Activated CD4-positive, alpha-beta T cell treated with anti-CD3 and anti-CD28 coated beads, Interleukin-2, amount 10 ng/mL, durations not matched to agents 24 days and 14 days (primary cell): Measurements from ENCODE around the gene SALL3. TPM values are rescaled to one million over a fixed set of nuclear protein-coding genes. Genes with fewer than 3 reads are reported as not detected.

Experiments used
- DNase-seq: peaks from one replicate; pipeline ENCODE4 v3.0.0; 2022
- H3K27ac Mint-ChIP-seq: one replicate; pipeline ENCODE4 v1.8.0; 2022; ENCODE audit warnings: mild to moderate bottlenecking, mixed read lengths
- H3K27me3 Mint-ChIP-seq: one replicate; pipeline ENCODE4 v1.8.0; 2022; ENCODE audit warnings: mixed read lengths
- H3K36me3 Mint-ChIP-seq: one replicate; pipeline ENCODE4 v1.8.0; 2022; ENCODE audit warnings: low read depth, mild to moderate bottlenecking, mixed read lengths
- H3K4me1 Mint-ChIP-seq: one replicate; pipeline ENCODE4 v1.8.0; 2021; ENCODE audit warnings: mixed read lengths
- H3K4me3 Mint-ChIP-seq: one replicate; pipeline ENCODE4 v1.8.0; 2022; ENCODE audit warnings: mild to moderate bottlenecking, moderate library complexity, mixed read lengths
- H3K9me3 Mint-ChIP-seq: one replicate; pipeline ENCODE4 v1.8.0; 2021; ENCODE audit warnings: mixed read lengths
- intact Hi-C: fragments of 100-400 bp; cut with micrococcal nuclease; formaldehyde crosslinking; loops from one replicate; pipeline ENCODE4 v1.15.1; 2023
- total RNA-seq: library from RNA; stranded (reverse); gene quantifications from 2 replicates; pipeline ENCODE4 v1.2.3, GENCODE V29; 2022

SALL3 gene
- total RNA-seq, 1 donor from 2014 or later: not detected

DNA sequence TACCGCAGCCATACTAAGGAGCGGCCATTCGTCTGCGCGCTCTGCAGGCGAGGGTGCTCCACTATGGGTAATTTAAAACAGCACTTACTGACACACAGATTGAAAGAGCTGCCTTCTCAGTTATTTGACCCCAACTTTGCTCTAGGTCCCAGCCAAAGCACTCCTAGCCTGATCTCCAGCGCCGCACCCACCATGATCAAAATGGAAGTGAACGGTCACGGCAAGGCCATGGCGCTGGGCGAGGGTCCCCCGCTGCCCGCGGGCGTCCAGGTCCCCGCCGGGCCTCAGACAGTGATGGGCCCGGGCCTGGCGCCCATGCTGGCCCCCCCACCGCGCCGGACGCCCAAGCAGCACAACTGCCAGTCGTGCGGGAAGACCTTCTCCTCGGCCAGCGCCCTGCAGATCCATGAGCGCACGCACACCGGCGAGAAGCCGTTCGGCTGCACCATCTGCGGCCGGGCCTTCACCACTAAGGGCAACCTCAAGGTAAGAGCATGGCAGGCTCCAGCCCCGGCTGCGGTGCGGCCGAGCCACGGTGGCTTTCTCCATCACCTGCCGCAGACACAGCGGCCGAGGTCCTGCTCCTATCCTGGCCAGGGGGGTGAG is 15.5 kb downstream of the SALL3 start:
- intact Hi-C loops: no loop called here
- Mint-ChIP-seq H3K9me3 (no peaks in the 10 kb centered on the region), H3K4me3 (no peak overlapping the region), H3K27ac (no peak overlapping the region), H3K27me3 (peaks cover 11% of the 10 kb centered on the region), H3K4me1 (no peaks in the 10 kb centered on the region), H3K36me3 (no peaks in the 10 kb centered on the region)
- no peak for DNase-seq

DNA sequence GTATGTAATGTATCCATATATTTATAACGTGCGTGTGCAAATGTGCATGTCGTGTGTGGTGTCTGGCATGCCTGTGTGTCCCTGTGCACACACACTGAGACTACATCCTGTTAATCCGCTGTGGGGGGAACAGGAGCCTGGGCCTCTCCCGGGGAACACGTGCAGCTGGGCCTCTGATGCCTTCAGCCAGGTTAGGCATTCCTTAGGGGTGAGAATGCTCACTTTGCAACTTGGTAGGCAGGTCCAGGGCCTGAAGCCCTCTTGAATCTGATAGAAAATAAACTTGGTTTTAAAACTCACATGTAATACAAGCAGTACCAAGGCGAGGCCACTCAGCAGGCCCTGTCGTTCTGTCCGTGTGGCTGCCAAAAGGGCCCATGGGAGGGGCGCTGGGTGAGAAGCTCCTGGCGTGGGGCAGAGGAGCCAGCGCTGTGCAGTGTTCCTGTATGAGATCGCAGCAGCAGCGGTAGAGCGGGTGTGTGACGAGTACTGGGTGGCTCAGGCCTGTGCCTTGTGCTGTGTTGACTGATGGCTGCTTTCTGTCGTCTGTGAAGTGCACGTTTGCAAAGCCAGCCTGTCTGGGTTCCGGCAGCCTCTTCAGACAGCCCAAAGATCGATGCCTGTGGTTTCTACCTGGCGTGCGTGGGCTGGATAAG is 16.2 kb downstream of the SALL3 start:
- Mint-ChIP-seq H3K9me3 (no peaks in the 10 kb centered on the region), H3K36me3 (no peaks in the 10 kb centered on the region), H3K27ac (no peak overlapping the region), H3K4me3 (no peak overlapping the region), H3K27me3 (peaks cover 5% of the 10 kb centered on the region), H3K4me1 (no peaks in the 10 kb centered on the region)
- DNase-seq: no peak
- intact Hi-C loops: no loop called here

- Mint-ChIP-seq H3K4me1 (no peaks in the 10 kb centered on the region), H3K4me3 (no peak overlapping the region), H3K27me3 (peaks cover 7% of the 10 kb centered on the region), H3K36me3 (no peaks in the 10 kb centered on the region), H3K9me3 (no peaks in the 10 kb centered on the region), H3K27ac (no peak overlapping the region)
- DNase-seq: no peak
- intact Hi-C loops: no loop called here
These were observed 17.3 kb downstream of the SALL3 start for GRCh38 chr18:78996741-78997490.

DNA sequence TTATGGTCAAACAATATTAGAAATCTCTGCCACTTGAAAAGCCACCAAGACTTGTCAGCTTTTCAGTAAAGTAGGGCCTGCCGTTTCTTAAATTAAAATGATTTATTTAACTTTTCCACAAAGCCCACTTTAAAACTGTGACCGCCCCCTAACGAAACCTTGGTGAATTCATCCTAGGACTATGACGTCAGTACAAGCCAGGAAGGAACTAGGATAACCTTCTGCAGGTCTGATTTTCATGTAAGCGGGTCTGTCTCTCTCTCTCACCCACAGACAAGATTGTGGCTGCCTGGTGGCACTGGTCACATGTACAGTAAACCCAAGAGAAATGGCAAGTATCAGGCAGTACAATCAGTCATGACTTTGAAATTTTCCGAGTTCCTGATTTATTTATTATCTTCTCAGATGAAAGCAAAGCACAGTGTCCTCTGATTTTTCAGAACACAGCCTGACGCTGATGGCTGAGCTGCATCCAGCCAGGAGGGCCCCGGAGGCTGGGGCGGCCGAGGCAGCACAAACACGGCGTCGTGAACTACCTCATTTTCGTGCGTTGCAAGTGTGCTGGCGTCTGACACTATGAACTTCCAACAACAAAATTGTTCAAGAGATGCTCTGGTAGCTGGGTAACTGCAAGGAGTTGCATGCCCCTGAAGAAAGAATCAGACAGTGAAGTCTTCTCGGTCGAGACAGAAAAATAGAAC is 18.9 kb downstream of the SALL3 start:
- no peaks in the 10 kb centered on the region for H3K36me3 Mint-ChIP-seq
- peaks cover 7% of the 10 kb centered on the region for H3K27me3 Mint-ChIP-seq
- no peak overlapping the region for H3K27ac Mint-ChIP-seq
- no peak for DNase-seq
- intact Hi-C loops: no loop called here
- no peaks in the 10 kb centered on the region for H3K4me1 Mint-ChIP-seq
- no peak overlapping the region for H3K4me3 Mint-ChIP-seq
- H3K9me3 Mint-ChIP-seq: no peaks in the 10 kb centered on the region

DNA sequence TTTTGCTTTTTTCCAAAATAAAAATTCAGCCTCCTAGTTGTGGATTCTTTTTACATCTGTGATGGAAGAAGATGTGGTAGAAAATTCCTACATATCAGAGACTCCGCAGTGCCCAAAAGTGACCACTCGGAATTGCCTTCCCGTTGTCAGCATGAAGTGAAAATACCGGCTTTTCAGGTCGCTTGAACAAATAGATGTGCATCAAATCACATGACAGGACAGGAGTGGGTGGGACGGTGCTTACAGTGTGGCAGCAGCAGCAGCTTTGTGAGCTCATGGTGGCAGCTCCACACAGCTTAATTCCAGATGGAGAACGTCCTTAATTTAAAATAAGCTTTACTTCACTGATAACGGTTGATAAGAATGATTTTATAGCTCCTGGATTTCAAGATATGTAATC is 20.3 kb downstream of the SALL3 start:
- no peaks in the 10 kb centered on the region for H3K36me3 Mint-ChIP-seq
- H3K9me3 Mint-ChIP-seq: no peaks in the 10 kb centered on the region
- no peak overlapping the region for H3K27ac Mint-ChIP-seq
- DNase-seq: no peak
- H3K4me3 Mint-ChIP-seq: no peak overlapping the region
- no peaks in the 10 kb centered on the region for H3K4me1 Mint-ChIP-seq
- intact Hi-C loops: no loop called here
- peaks cover 7% of the 10 kb centered on the region for H3K27me3 Mint-ChIP-seq

GRCh38 chr18:79000997-79001396 is 21.4 kb downstream of the SALL3 start:
- H3K9me3 Mint-ChIP-seq: no peaks in the 10 kb centered on the region
- H3K27ac Mint-ChIP-seq: no peak overlapping the region
- no peaks in the 10 kb centered on the region for H3K36me3 Mint-ChIP-seq
- peaks cover 7% of the 10 kb centered on the region for H3K27me3 Mint-ChIP-seq
- no peak overlapping the region for H3K4me3 Mint-ChIP-seq
- no peaks in the 10 kb centered on the region for H3K4me1 Mint-ChIP-seq
- intact Hi-C loops: no loop called here
- no peak for DNase-seq

GRCh38 chr18:79005653-79006052 is 26.0 kb downstream of the SALL3 start:
- no peak for DNase-seq
- intact Hi-C loops: no loop called here
- no peak overlapping the region for H3K27ac Mint-ChIP-seq
- H3K9me3 Mint-ChIP-seq: no peaks in the 10 kb centered on the region
- peaks cover 2% of the 10 kb centered on the region for H3K27me3 Mint-ChIP-seq
- H3K36me3 Mint-ChIP-seq: no peaks in the 10 kb centered on the region
- no peak overlapping the region for H3K4me3 Mint-ChIP-seq
- no peaks in the 10 kb centered on the region for H3K4me1 Mint-ChIP-seq

DNA sequence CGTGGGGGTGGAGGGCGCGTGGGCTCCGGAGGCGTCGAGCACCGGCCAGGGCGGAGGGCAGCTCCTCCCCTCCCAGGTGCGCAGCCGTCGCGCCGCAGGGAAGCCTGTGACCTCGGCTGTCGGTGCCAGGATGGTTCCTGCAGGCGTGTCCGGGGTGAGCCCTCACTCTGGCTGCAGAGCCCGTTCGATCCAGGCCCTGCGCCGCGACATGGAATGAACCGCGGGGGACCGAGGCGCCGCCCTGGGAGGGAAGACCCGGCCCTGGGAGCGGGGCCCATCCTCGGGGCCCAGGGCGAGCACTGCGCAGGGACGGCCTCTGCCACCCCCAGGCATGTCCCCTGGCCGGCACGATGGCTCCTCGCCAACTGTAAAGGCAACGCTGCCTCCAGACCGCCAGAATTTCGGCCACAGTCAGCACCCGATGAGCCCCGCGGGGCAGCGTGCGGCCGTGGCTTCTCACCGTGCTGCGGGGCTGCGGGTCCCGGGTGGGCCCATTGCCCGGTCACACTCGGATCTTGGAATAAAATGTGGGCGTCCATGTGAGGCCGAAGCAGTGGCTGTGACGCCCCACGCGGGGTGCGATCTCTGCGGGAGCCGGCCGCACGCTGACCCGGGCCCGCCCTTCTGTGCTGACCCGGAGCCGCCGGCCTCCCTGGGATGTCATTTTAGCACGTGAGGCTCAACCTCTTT is 26.6 kb downstream of the SALL3 start:
- H3K27me3 Mint-ChIP-seq: no peaks in the 10 kb centered on the region
- H3K4me3 Mint-ChIP-seq: no peak overlapping the region
- no peak for DNase-seq
- no peaks in the 10 kb centered on the region for H3K4me1 Mint-ChIP-seq
- intact Hi-C loops: no loop called here
- H3K9me3 Mint-ChIP-seq: no peaks in the 10 kb centered on the region
- no peaks in the 10 kb centered on the region for H3K36me3 Mint-ChIP-seq
- no peak overlapping the region for H3K27ac Mint-ChIP-seq

DNA sequence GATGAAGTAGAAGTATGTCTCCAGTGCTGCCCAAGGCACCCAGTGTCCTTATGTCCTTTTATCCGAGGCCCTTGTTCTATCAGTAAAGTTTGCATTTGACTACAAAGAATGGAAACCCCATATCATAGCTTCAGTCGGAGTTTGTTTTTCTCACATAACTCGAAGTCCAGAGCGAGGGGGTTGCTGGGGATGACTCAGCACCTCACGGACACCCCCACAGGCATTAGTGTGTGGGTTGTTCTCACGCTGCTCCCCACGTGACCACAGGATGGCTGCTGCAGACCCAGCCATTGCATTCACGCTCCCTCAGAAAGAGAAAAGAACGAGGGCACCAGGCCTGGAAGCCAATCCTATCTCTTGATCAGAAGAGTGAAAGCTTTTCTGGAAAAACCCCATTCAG is 27.8 kb downstream of the SALL3 start:
- Mint-ChIP-seq H3K36me3 (no peaks in the 10 kb centered on the region), H3K9me3 (no peaks in the 10 kb centered on the region), H3K4me1 (no peaks in the 10 kb centered on the region), H3K27me3 (no peaks in the 10 kb centered on the region), H3K27ac (no peak overlapping the region), H3K4me3 (no peak overlapping the region)
- intact Hi-C loops: no loop called here
- DNase-seq: no peak

- intact Hi-C loops: no loop called here
- Mint-ChIP-seq H3K9me3 (no peaks in the 10 kb centered on the region), H3K4me1 (no peaks in the 10 kb centered on the region), H3K27me3 (peaks cover 6% of the 10 kb centered on the region), H3K27ac (no peak overlapping the region), H3K4me3 (no peak overlapping the region), H3K36me3 (no peaks in the 10 kb centered on the region)
- DNase-seq: no peak
These were observed 28.8 kb downstream of the SALL3 start for GRCh38 chr18:79008356-79008940.

GRCh38 chr18:79010802-79011201 is 31.2 kb downstream of the SALL3 start:
- Mint-ChIP-seq H3K4me3 (no peak overlapping the region), H3K27me3 (peaks cover 7% of the 10 kb centered on the region), H3K36me3 (no peaks in the 10 kb centered on the region), H3K27ac (no peak overlapping the region), H3K9me3 (no peaks in the 10 kb centered on the region), H3K4me1 (no peaks in the 10 kb centered on the region)
- peak; percentile 21 for DNase-seq
- intact Hi-C loops: no loop called here

DNA sequence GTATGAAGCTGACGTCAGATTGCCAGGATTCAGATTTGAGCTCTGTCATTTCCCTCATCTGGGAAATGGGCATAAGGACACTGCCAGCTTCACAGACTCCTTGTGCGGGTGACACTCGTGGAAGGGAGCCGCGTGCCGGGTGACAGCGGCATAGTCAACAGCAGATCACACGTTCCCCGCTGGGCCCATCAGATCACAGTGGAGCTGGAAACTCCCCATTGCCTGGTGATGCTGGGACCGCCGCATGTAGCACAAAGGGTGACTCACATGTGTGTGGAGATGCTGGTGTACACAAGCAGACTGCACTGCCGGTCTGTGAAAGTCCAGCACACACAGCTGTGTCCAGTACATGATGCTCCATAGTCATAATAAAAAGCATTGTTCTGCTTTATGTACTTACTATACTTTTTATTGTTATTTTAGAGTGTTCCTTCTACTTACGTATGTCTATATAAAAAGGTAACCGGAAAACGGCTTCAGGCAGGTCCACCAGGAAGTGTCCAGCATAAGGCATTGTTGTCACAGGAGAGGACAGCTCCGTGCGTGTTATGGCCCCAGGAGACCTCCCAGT is 31.8 kb downstream of the SALL3 start:
- intact Hi-C loops: no loop called here
- no peaks in the 10 kb centered on the region for H3K4me1 Mint-ChIP-seq
- H3K36me3 Mint-ChIP-seq: no peaks in the 10 kb centered on the region
- peaks cover 7% of the 10 kb centered on the region for H3K27me3 Mint-ChIP-seq
- no peaks in the 10 kb centered on the region for H3K9me3 Mint-ChIP-seq
- no peak overlapping the region for H3K27ac Mint-ChIP-seq
- no peak overlapping the region for H3K4me3 Mint-ChIP-seq
- DNase-seq: peak; percentile 43

DNA sequence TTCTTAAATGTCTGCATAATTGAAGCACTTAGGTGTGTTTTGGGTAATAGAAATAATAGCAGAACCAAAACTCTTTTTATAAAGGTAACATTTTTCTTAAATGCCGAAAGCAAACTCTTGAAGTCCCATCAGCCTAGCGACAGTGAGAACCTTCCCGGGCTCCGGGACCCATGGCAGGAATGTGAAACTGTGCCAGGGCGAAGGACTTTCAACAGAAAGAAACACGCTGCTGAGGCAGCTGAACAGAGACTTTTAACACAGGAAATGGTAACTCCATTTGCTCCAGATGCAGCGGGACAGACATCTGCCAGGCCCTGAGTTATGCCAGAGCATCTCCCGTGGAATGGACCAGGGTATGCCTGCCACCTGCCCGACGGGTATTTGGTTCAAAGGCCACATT is 34.3 kb downstream of the SALL3 start:
- intact Hi-C loops: no loop called here
- peaks cover 7% of the 10 kb centered on the region for H3K27me3 Mint-ChIP-seq
- no peaks in the 10 kb centered on the region for H3K4me1 Mint-ChIP-seq
- DNase-seq: peak; percentile 42
- H3K27ac Mint-ChIP-seq: no peak overlapping the region
- no peaks in the 10 kb centered on the region for H3K36me3 Mint-ChIP-seq
- H3K4me3 Mint-ChIP-seq: no peak overlapping the region
- H3K9me3 Mint-ChIP-seq: no peaks in the 10 kb centered on the region
